Neural cell (in vitro differentiated cells): ENCODE measurements around the gene INO80.

Experiments used
- EP300 ChIP-seq: fragments of 450-650 bp; conservative IDR thresholded peaks from 2 replicates; pipeline ENCODE4 v1.6.1; 2014; ENCODE audit warnings: antibody characterized with exemption, mild to moderate bottlenecking, moderate library complexity; ENCODE audit not compliant: poor library complexity, severe bottlenecking
- EZH2 ChIP-seq: fragments of 200-600, 300-800 bp; shearing (Covaris generic), sonication (generic); IDR thresholded peaks from 2 replicates; pipeline ENCODE4 v1.6.1; 2014; ENCODE audit warnings: antibody characterized with exemption, low read length, borderline replicate concordance, mild to moderate bottlenecking; ENCODE audit not compliant: insufficient read depth, poor library complexity, severe bottlenecking
- MXI1 ChIP-seq: fragments of 450-650 bp; conservative IDR thresholded peaks from 2 replicates; pipeline ENCODE4 v1.6.1; 2014; ENCODE audit warnings: antibody characterized with exemption, mild to moderate bottlenecking; ENCODE audit not compliant: poor library complexity, severe bottlenecking
- POLR2AphosphoS5 ChIP-seq: IDR thresholded peaks from 2 replicates; pipeline ENCODE4 v1.6.1; 2012
- REST ChIP-seq: IDR thresholded peaks from 2 replicates; pipeline ENCODE4 v1.6.1; 2012; ENCODE audit warnings: borderline replicate concordance
- TAF1 ChIP-seq: IDR thresholded peaks from 2 replicates; pipeline ENCODE4 v1.6.1; 2012; ENCODE audit warnings: low read depth
- TF ChIP-seq, protein P1 (sequence below): fragments of 450-650 bp; IDR thresholded peaks from 2 replicates; pipeline ENCODE4 v1.5.1; 2014; ENCODE audit warnings: antibody characterized with exemption, mild to moderate bottlenecking, moderate library complexity; ENCODE audit not compliant: poor library complexity, severe bottlenecking

DNA sequence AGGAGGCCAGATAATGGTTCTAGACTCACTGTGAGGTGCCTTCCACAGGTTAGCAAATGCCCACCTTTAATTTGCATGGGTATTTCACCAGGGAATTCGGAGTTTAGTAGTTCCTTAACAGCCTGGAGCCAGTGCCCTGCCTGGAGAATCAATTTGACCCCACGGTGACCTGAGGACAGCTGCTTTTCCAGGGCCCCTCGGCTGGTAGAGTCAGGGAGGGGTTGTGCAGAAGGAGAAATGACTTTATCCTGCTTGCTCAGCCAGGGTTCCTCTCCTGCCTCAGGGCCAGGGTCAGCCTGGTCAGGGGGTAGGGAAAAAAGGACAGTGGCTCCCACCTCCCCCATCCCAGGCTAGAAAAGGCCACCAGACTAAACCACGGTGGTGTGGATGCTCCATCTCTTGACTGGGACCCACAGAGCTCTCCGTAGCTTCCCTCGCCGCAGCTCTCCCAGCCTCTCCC lies 175.0 kb downstream of the INO80 start:
- TF ChIP-seq, protein P1, sequence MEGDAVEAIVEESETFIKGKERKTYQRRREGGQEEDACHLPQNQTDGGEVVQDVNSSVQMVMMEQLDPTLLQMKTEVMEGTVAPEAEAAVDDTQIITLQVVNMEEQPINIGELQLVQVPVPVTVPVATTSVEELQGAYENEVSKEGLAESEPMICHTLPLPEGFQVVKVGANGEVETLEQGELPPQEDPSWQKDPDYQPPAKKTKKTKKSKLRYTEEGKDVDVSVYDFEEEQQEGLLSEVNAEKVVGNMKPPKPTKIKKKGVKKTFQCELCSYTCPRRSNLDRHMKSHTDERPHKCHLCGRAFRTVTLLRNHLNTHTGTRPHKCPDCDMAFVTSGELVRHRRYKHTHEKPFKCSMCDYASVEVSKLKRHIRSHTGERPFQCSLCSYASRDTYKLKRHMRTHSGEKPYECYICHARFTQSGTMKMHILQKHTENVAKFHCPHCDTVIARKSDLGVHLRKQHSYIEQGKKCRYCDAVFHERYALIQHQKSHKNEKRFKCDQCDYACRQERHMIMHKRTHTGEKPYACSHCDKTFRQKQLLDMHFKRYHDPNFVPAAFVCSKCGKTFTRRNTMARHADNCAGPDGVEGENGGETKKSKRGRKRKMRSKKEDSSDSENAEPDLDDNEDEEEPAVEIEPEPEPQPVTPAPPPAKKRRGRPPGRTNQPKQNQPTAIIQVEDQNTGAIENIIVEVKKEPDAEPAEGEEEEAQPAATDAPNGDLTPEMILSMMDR: no peak
- TF ChIP-seq EP300 (no peak), EZH2 (no peak), MXI1 (no peak), REST (no peak), TAF1 (no peak), POLR2AphosphoS5 (no peak)
